HG02763 (cell line): ENCODE measurements around the gene GLRA1.

Source experiments
- ATAC-seq: cut with Tn5 transposase; IDR thresholded peaks from one replicate; pipeline ENCODE4 v1.9.1; 2021; ENCODE audit warnings: mild to moderate bottlenecking, moderate library complexity; ENCODE audit not compliant: unreplicated experiment

GLRA1 gene

DNA sequence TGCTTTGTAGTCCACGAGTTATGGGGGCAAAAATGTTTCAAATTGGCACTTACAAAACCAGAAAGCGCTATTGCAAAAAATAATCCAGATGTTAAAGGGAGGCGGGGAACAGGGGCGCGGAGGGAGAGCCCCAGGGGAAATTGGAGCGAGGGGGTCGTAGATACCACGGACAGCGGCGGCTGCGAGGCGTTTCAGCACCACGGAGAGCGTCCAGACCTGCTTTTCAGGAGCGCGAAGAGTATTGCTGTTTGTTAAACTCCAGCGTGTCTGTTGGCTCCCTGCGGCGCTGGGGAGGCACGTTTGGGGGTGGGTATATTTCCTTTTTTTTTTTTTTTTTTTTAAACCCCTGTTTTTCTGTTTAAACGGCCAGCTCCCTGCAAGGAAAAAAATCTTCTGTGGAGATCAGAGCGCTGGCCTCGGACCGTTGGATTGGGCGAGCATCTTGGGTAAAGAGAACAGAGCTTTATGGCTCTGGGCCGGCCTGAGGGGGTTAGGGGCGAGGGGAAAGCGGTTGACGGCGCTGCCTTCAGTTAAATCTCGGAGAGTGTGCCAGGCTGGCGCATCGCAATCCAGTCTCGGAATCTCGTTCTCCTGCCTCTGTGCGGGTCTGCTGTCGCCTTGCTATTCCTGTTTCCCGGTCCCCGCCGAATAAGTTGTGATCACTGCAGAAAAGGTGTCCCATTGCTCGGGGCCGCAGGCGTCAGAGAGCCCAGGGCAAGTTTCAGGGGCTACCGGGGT is at the start of gene GLRA1:
GLRA1 (minus strand) TSS at position 288 of the 738 bp plus-strand sequence. CDS start 302 bp downstream, outside the sequence.
- ATAC-seq, result no peak

DNA sequence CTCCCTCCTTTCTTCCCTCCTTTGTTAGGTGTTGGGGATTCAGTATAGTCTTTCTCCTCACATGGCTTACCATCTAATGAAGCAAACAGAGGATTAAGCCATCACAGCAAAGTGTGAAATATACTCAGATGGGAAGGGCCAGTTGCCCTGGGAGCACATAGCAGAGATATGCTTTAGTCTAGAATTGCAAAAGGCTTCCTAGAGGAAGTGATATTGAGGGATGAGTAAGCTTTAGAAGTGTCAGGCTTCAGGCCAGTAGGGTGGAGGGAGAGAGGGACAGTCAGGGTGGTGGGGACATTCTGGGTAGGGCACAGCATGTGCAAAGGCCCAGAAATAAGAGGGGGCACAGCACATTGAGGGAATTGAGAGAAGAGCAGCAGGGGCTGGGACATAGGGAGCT is 46.2 kb upstream of the GLRA1 start:
- ATAC-seq, result no peak

DNA sequence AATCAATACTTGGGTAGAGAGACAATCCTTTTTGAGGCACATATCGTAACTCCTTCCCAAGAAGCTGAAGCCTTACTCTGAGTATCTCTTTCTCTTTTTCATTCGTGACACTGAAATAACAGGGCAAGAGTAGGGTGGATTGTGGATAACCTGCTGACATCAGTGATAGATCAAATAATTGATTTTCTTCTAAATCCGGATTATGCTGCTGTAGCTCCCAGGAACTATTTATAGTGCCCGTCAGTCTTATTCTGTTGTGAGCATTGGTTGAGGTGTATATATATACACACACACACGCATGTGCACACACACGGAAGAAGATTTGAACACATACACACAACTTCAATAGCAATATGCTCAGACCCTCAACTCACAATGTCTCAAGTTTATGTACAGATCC is 43.2 kb upstream of the GLRA1 start:
- no peak for ATAC-seq

DNA sequence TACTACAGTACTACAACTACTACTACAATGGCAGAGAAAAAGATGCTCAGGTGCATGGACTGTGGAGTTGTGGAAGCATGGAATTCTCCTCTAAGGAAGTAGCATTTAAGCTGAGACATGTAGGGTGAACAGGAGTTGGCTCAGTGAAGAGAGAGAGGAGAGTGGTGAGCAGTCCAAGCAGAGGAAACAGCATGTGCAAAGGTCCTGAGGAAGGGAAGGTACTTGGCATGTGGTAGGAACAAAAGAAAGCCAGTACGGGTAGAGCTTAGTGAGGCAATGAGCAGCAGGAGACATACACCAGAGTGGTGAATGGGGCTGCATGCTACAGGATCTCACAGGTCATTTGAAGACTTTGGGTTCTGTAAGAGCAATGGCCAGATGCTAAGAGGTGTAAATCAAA is 41.4 kb upstream of the GLRA1 start:
- no peak for ATAC-seq

DNA sequence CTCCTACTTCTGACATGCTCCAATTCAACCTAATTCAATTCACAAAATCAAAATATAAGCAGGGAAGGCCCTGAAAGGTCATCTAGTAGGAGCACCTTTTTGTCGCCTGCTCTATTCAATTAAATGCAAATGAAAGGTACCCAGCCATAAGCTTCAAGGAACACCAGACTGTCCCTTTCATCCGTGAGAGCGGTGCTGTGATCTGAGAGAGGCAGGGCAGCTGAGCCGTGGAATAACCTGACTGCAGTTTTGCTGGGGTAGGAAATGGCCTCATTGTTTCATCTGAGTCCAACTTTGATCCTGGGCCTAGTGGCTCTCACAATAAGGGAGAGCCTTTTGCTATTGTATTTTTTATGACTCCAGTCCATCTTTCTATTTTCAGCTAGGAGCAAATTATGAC is 39.8 kb upstream of the GLRA1 start:
- ATAC-seq, result no peak

DNA sequence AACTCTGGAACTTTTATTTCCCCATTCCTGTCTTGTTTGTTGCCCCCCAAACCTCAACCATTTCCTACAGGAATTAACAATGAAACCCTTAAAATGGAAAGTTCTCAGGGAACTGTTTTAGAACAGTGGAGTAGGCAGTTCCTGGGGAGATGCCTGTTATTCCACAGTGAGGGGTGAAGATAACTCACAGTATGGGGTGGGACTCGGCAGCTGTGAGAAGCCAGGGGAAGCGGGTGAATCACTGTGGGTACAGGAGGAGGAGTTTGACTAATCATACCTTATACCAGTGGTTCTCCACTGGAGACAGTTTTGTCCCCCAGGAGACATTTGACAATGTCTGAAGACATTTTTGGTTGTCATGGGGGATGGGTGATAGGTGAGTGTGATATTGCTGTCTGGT is 36.9 kb upstream of the GLRA1 start:
- ATAC-seq, result no peak

DNA sequence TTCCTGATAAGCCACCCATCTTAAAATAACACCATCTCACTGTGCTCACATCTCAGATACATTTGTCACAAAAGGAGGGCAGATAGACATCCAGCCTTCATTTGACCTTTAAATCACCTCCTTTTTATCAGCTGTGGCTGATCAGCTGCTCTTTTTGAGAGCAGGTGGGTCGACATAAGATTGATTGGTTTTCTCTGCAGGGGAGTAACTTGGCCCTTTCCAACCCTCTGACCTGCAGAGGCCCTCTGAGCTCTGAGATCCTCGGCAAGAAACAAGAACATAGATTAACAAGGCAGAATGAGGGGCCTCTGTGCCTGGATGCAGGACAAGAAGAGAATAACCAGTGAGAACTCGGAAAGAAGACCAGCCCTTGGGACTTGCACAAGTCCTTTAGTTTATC is 33.5 kb upstream of the GLRA1 start:
- ATAC-seq, result no peak

DNA sequence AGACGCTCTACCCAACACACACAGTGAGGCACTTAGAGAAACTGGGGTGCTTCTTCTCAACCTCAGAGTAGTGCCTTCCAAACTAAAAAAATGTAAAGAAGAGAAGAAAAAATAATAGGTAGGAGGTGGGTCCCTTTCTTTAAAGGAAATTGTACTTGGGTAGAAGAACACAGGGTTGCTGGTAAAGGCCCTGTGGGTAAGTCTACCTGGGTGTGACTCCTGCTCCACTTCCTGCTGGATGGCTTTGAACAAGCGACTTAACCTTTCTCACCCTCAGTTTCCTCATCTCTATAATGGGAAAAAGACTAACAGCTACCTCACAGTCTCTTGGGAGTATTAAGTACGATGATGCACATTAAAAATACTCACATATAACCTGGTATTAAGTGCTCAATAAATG is 32.1 kb upstream of the GLRA1 start:
- no peak for ATAC-seq

DNA sequence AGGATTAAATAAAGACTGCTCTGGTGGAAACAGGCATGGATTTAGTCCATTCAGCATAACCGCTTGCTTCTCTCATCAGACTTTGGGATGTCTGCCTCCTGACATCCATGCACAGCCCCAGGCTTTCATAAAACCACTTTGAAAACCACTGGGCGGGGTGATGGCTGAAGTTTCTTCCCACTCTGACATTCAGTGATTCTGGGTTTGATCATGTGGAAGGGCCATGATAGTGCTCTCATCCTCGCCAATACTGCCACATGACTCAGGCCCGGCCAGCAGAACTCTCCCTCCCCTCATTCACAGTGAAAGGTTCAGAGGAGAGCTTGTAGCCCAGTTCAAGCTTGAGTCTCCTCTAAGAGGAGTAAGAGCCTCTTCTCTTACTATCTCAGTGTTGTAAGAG is 29.6 kb upstream of the GLRA1 start:
- ATAC-seq, result no peak

DNA sequence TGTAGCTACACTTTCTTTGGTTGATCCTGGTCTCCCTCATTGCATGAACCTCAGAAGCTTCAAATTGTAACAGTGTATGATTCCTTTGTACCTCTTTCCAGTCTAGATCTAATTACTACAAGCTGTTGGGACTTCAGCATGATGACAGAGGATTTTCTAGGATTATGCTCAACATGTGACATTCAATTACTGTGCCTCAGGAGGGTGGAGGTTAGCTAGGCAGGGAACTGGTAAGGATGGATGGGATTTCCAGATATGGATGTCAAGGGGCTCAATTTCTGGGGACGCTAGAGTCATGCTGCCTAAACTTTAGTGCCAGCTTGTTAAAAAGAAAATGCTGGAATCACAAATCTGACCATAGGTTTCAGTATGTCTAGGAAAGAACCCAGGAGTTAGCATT is 29.2 kb upstream of the GLRA1 start:
- no peak for ATAC-seq

DNA sequence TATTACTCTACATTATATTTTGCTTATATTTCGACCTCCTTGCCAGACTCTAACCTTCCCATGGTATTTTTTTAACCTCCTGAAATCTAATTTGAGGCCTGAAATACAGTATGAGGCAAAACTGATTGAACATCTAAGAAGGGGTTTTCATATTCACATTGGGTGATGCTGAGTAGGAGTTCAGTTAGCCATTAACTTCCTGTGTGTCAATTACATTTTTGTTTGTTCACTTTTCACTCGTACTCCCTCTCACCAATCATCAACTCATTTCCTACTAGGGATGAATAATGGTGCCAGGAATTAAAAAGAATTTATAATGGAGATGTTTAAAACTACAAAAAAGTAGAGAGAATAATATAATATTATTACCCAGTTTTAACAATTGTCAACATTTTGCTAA is 27.6 kb upstream of the GLRA1 start:
- ATAC-seq, result no peak

DNA sequence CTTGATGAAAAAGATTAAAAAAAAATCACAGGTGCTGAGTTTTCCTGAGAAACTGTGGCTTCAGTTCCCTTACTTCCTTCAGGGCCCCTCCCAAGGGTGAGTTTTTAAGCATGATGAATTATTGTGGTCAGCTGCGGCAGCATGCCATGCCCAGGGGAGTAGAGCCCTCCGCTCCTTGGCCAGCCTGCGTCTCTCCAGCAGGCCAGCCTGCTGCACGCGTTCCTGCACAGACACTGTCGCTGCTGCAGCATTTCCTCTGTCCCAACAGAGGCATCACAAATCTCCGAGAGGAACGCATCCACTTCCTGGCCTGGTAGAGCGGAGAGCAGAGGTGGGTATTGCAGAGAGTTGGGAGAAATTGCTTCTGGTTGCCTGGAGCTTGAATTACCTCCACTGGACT is 26.1 kb upstream of the GLRA1 start:
- ATAC-seq, result no peak

DNA sequence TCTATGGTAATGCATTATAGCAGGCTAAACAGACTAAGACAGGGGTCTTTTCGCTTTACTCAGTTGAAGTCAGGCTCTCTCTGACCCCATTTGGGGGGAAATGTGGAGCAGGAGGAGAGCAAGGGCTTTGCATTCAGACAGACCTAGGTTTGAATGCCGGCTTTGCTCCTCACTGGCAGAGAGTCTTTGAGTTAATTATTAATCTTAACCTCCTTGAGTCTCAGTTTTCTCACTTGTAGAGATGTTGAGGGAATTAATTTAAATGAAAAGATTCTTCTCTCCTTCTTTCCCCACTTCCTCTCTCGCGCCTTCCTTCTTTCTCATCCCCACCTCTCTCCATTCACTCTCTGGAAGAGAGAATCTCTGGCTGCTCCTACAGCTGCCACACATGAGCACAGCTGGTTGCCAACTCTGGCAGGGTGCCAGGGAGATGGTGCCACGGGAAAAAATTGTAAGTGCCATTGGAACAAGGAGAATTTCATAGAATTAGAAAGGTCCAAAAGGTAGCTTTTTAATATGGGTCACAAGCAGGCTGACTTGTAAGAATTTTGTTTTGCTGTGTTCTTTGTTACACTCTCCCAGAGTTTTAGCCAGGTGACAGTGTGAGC is 25.2 kb upstream of the GLRA1 start:
- no peak for ATAC-seq

DNA sequence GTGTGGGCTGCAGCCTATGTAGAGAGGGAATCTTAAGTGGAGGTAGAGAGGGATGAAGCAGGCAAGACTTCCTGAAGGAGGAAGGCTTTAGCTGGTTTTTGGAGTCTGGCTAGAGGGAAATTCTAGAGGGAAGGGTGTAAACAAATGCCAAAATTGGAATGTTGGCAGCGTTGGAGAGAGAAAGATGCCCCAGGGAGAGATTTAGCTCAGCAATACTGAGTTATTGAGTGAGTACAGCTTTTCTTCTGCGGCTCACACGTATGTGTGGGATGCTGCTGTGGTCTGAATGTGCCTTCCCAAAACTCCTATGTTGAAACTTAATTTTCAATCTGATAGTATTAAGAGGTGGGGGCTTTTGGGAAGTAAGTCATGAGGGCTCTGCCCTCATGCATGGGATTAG is 24.5 kb upstream of the GLRA1 start:
- ATAC-seq, result no peak

DNA sequence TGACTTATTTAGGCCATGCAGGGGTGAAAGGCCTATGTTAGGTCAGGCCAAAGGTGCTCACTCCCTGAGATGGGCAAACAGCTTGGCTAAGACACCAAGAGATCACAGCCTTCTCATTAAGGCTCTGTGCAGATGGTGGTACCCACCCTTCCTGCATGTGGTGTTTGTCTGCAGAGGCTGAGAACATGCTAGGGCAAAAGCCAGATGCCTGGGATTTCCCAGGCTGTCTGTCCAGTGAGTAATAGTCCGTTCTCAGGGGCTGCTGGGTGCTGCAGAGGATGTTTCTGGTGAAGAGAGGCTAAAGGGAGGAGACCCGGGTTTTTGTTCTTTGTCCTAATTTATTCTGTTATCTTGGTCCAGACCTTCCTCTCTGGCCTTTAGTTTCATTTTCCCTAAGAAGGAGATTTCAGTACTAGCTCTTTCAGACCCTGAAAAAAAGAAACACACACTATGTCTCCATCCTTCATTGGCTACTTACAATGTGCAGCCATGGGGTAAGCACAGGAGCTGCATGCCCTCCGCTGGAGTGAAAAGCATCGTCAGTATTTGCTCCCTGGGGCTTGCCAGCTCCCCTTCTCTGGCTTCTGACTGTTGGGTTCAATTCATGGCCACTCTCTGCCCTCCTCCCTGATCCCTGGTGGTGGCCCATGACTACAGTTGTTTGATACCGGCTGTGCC is 23.4 kb upstream of the GLRA1 start:
- no peak for ATAC-seq

DNA sequence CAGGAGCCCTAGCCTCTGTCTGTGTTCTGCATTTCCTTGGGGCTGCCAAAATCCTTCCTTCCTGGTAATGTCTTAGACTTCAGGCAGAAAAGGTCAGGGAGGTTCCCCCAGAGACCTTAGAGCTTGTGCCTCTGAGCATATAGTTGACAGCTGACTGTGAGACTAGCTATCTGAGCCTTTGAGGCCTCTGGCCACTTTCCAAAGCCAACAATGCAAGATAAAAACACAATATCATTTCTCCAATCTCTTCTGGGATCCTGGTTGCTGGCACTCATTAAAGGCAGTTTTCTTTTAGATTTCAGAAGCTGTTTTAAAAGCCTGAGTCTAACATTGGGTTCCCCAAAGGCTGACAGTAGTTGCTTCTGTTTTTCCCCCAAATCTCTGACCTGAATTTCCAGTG is 13.2 kb upstream of the GLRA1 start:
- no peak for ATAC-seq

DNA sequence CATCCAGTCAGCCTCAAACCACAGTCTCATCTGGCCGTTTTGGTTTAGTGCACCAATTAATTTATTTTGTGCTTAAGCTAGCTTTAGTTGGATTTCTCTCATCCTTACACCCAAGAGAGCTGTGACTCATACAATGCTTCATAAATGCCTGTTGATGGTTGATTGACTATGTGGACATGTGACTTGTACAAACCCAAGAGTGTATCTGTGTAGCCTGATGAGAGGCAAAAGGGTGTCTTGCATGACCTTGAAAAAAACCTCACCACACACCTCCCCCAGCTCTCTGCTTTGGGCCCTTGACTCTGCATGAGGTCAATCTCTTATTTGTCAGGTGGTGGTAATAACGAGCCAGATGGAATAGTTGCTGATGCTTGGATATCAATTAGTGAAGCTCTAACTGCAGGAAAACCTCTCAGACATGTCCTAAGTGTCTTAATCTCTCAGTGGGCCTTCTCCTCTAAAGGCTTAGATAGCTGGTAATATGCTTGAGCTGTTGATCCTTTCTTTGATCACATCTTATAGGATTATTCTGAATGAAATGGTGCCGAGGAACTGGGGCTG is 10.6 kb upstream of the GLRA1 start:
- no peak for ATAC-seq

DNA sequence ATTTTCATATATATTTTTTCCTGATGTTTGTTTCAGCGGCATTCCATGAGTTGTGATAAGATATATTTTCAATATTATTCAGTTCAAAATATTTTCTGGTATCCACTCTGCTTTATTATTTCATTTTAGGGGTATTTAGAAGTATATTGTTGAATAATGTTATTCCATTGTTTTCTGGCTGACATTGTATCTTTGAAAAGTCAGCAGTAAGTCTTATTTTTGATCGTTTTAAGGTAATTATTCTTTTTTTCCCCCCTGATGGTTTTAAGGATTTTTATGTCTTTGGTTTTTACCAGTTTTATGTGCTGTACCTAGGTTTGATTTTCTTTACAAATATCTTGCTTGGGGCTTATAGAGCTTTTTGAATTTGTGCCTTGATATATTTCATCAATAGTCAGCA is 6.6 kb upstream of the GLRA1 start:
- no peak for ATAC-seq

DNA sequence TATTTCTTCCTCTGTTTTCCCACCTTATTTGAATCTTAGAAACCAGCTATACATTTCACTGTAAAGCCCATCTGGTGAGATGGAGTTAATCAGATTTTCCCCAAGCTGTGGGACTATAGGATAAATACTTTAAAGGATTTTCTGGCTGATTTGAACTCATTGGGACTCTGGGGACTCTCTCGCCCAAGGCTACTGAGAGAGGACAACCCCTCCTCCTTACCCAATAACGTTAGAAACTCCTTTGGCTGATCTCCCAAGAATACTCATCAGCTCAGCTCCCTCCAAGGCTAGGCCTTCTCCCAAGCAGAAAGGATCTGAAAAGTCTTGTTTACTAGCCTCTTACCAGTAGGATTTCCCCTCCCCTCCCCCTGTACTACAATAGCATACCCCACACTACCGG is 1.5 kb upstream of the GLRA1 start:
- no peak for ATAC-seq

DNA sequence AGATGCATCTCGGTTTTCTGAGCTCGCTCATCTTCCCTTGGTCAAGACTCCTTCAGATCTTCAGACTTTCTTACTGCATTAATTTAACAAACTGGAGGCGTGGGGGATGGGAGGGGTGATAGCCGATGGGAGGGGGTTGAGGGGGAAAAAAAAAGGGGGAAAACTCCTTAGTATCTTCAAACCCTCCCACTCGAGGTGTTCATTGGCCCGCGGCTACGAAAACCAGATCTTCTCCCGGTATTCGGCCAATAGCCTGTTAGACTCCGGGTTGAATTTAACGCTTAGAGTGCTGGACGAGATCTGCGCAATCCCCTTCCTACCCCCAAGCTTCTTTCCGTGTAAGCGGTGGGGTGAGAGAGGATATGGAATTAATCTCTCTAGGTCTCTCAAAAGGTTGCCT is 689 bp upstream of the GLRA1 start:
- no peak for ATAC-seq

DNA sequence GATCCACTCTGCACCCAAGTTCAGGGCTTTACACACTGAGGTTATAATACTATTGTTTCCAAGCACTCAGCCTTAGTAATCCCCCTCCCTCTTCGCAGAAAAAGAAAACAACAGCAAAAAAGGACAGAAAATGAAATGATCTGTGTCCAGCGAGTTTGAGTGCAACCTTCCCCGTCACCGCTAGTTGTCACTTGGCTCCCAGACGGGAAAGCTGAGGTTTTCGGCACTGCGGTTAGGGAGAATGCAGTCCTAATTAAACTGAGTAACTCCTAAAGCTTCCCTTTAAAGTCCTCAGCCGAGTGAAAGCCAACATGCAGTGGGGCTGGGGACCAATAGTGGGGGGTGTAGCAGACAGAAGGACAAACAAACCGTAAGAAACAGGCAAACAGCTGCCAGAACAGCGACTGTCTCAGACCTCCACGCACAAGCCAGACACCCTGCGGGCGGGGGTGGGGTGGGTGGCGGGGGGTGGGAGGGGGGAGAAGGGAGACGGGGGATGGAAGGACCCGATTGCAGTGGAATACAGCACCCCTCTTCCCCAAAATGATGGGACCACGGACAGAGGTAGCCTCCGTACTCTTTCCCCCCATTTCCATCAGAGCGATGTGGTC is 680 bp downstream of the GLRA1 start:
- no peak for ATAC-seq

DNA sequence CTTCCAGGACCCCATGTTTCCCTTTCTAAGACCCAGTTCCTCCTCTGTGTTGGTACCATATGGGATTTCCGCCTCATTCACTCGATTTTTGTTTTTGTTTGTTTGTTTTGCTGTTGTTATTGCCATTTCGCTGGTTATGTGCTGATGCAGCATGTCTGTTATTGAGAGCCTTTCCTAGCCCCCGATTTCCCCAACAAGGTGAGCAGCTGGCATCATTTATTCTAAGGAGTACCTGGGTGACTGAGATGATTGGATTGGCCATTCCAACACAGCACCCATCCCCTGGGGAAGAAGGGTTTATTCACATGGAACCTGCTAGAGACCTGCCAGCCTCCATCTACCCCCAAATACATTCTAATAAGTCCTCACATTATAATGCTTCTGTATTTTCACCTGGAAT is 2.7 kb downstream of the GLRA1 start:
- ATAC-seq, result no peak
